Mesenchymal stem cell (in vitro differentiated cells and primary cell): Measurements from ENCODE around the gene NFE2L1.

Source experiments
- DNase-seq: peaks from one replicate; pipeline ENCODE4 v3.0.0-alpha.2; 2013
- H2AFZ ChIP-seq: one replicate; pipeline ENCODE4 v1.6.1; 2013; ENCODE audit warnings: low read depth, mild to moderate bottlenecking, control low read depth, inconsistent platforms, low read length, moderate library complexity
- H2AK5ac ChIP-seq: 2 replicates; pipeline ENCODE4 v1.6.1; 2013; ENCODE audit warnings: low read length, moderate library complexity, mild to moderate bottlenecking, inconsistent platforms; ENCODE audit not compliant: severe bottlenecking
- H2BK120ac ChIP-seq: one replicate; pipeline ENCODE4 v1.6.1; 2013; ENCODE audit warnings: low read depth, mild to moderate bottlenecking, inconsistent platforms, low read length, moderate library complexity
- H2BK12ac ChIP-seq, 2 experiments: one replicate each; pipeline ENCODE4 v1.6.1; 2013; ENCODE audit warnings: inconsistent platforms in 2 of 2, low read length in 2 of 2, mild to moderate bottlenecking in 2 of 2, moderate library complexity in 2 of 2, control low read depth in 1 of 2
- H2BK15ac ChIP-seq: one replicate; pipeline ENCODE4 v1.6.1; 2013; ENCODE audit warnings: mild to moderate bottlenecking, low read depth, inconsistent platforms; ENCODE audit not compliant: poor library complexity, severe bottlenecking
- H2BK5ac ChIP-seq: 2 replicates; pipeline ENCODE4 v1.6.1; 2013; ENCODE audit warnings: low read depth, mild to moderate bottlenecking, low read length, control low read depth, inconsistent platforms; ENCODE audit not compliant: poor library complexity, severe bottlenecking
- H3K14ac ChIP-seq, 2 experiments: one replicate each; pipeline ENCODE4 v1.6.1; 2013; ENCODE audit warnings: inconsistent platforms in 2 of 2, low read length in 2 of 2, control low read depth in 1 of 2, mild to moderate bottlenecking in 1 of 2, moderate library complexity in 1 of 2
- H3K18ac ChIP-seq, 2 experiments: one replicate each; pipeline ENCODE4 v1.6.1; 2013; ENCODE audit warnings: inconsistent platforms in 2 of 2, low read length in 2 of 2, control low read depth in 1 of 2, low read depth in 1 of 2, mild to moderate bottlenecking in 1 of 2
- H3K23ac ChIP-seq, 2 experiments: one replicate each; pipeline ENCODE4 v1.6.1; 2013; ENCODE audit warnings: inconsistent platforms in 2 of 2, low read length in 2 of 2, mild to moderate bottlenecking in 2 of 2, moderate library complexity in 2 of 2, control low read depth in 1 of 2
- H3K27ac ChIP-seq: 2 replicates; pipeline ENCODE4 v1.5.1; 2013; ENCODE audit warnings: mild to moderate bottlenecking, moderate library complexity, low read length, control low read depth, inconsistent platforms; ENCODE audit not compliant: poor library complexity, severe bottlenecking
- H3K27me3 ChIP-seq, 2 experiments: 2 replicates each; pipeline versions ENCODE4 v1.6.1 to v1.7.0; 2013; ENCODE audit warnings: low read length in 2 of 2, mild to moderate bottlenecking in 2 of 2, moderate library complexity in 2 of 2, control low read depth in 1 of 2, inconsistent platforms in 1 of 2; ENCODE audit not compliant: control insufficient read depth in 1 of 2, insufficient read depth in 1 of 2
- H3K36me3 ChIP-seq, 2 experiments: 2 replicates each; pipeline versions ENCODE4 v1.6.1 to v1.7.0; 2013; ENCODE audit warnings: low read length in 2 of 2, control low read depth in 1 of 2, inconsistent platforms in 1 of 2, low read depth in 1 of 2, mild to moderate bottlenecking in 1 of 2; ENCODE audit not compliant: insufficient read depth in 2 of 2, control insufficient read depth in 1 of 2
- H3K4ac ChIP-seq, 2 experiments: one replicate each; pipeline ENCODE4 v1.6.1; 2013; ENCODE audit warnings: inconsistent platforms in 2 of 2, low read length in 2 of 2, mild to moderate bottlenecking in 2 of 2, moderate library complexity in 2 of 2, control low read depth in 1 of 2, low read depth in 1 of 2
- H3K4me1 ChIP-seq: 2 replicates; pipeline ENCODE4 v1.6.1; 2013; ENCODE audit warnings: low read depth, low read length, control low read depth; ENCODE audit not compliant: control insufficient read depth, insufficient read depth
- H3K4me2 ChIP-seq: 2 replicates; pipeline ENCODE4 v1.6.1; 2013; ENCODE audit warnings: low read length, mild to moderate bottlenecking, inconsistent platforms; ENCODE audit not compliant: poor library complexity, severe bottlenecking
- H3K4me3 ChIP-seq, 2 experiments: 2 replicates each; pipeline versions ENCODE4 v1.5.1 to v1.7.0; 2013; ENCODE audit warnings: low read length in 2 of 2, mild to moderate bottlenecking in 2 of 2, control low read depth in 1 of 2, low read depth in 1 of 2; ENCODE audit not compliant: insufficient read depth in 1 of 2
- H3K79me1 ChIP-seq: replicated peaks from 2 replicates; pipeline ENCODE4 v1.6.1; 2013; ENCODE audit warnings: mild to moderate bottlenecking, control low read depth, low read length, inconsistent platforms; ENCODE audit not compliant: poor library complexity, severe bottlenecking
- H3K9ac ChIP-seq: 2 replicates; pipeline ENCODE4 v1.7.0; 2013; ENCODE audit warnings: mild to moderate bottlenecking, low read length, moderate library complexity
- H3K9me3 ChIP-seq: 2 replicates; pipeline ENCODE4 v1.7.0; 2013; ENCODE audit warnings: mild to moderate bottlenecking, low read length; ENCODE audit not compliant: control insufficient read depth
- H4K8ac ChIP-seq: one replicate; pipeline ENCODE4 v1.6.1; 2013; ENCODE audit warnings: inconsistent platforms, mild to moderate bottlenecking, low read length, moderate library complexity
- H4K91ac ChIP-seq: one replicate; pipeline ENCODE4 v1.6.1; 2013; ENCODE audit warnings: mild to moderate bottlenecking, low read length, inconsistent platforms
- WGBS: methylation state at CpG from one replicate; pipeline ENCODE4 v1.1.7; 2013; ENCODE audit warnings: mixed read lengths; 5-methylcytosine and 5-hydroxymethylcytosine counted together

NFE2L1 gene

GRCh38 chr17:48012654-48013053 is 35.5 kb upstream of the NFE2L1 start:
- H3K14ac ChIP-seq = no peak overlapping the region
- peak overlapping the region; percentile 6 to 61 for H3K18ac ChIP-seq
- WGBS = 71% methylated on average over 3 of the region's 5 CpGs
- peak overlapping the region in 1 of 2 experiments; percentile 37 for H2BK12ac ChIP-seq
- H3K4me1 ChIP-seq = peaks cover 7% of the 10 kb centered on the region
- peak overlapping the region in 1 of 2 experiments; percentile 35 for H3K23ac ChIP-seq
- no peak overlapping the region for H3K9ac ChIP-seq
- H3K9me3 ChIP-seq = no peaks in the 10 kb centered on the region
- H3K4ac ChIP-seq = peak overlapping the region in 1 of 2 experiments; percentile 15
- no peak overlapping the region for H3K4me3 ChIP-seq
- H3K27ac ChIP-seq = no peak overlapping the region
- H4K91ac ChIP-seq = no peak overlapping the region
- no peak overlapping the region for H2BK15ac ChIP-seq
- H3K27me3 ChIP-seq = peaks cover 8 to 29% of the 10 kb centered on the region in 2 experiments
- no peaks in the 10 kb centered on the region for H3K36me3 ChIP-seq
- H2AFZ ChIP-seq = peak overlapping the region; percentile 36
- H2BK120ac ChIP-seq = no peak overlapping the region
- no peak overlapping the region for H4K8ac ChIP-seq
- no peak for DNase-seq
- no peak overlapping the region for H2AK5ac ChIP-seq
- H2BK5ac ChIP-seq = no peak overlapping the region
- no peaks in the 10 kb centered on the region for H3K79me1 ChIP-seq
- peak overlapping the region; percentile 46 for H3K4me2 ChIP-seq

DNA sequence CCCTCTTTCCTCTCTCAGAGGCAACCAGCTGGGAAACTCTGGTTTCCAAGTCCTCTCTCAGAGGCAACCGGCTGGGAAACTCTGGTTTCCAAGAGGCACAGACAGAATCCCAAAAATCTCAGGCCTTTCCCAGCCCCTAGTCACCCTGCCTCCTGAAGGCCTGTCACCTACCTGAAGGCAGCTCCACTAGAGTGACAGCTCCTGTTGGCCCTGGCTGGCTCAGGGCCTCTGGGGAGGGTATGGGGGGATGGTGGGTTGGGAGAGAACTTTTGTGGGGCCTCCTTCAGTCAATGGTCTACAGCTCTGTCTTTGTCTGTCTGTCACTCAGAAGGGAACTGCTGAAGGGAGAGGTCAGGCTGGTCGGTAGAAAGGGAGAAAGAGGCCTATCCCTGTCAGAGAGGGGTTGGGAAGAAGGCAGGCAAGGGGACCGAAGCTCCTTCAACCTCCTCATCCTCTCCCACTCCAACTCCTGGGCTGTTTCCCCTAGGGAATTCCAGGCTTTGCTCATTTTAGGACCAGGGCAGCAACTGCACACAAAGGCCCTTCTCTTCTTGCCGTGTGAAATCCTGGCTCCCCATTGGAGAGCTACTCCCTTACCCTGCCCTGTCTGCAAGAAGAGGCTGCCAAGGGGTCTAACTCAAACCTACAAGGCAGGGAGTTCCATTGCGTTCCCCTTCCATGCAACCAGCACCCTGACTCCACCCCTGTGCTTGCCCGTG is 34.1 kb upstream of the NFE2L1 start:
- H3K14ac ChIP-seq = no peak overlapping the region
- H4K8ac ChIP-seq = peak overlapping the region; percentile 12
- H2BK15ac ChIP-seq = no peak overlapping the region
- H3K27ac ChIP-seq = no peak overlapping the region
- H3K79me1 ChIP-seq = no peaks in the 10 kb centered on the region
- WGBS = 85% methylated on average over 6 of the region's 6 CpGs
- no peaks in the 10 kb centered on the region for H3K36me3 ChIP-seq
- H2BK5ac ChIP-seq = no peak overlapping the region
- peaks cover 8 to 29% of the 10 kb centered on the region in 2 experiments for H3K27me3 ChIP-seq
- H2BK12ac ChIP-seq = peak overlapping the region; percentile 18 to 21
- peak overlapping the region in 1 of 2 experiments; percentile 42 for H3K18ac ChIP-seq
- H2AFZ ChIP-seq = no peak overlapping the region
- H3K4ac ChIP-seq = peak overlapping the region in 1 of 2 experiments; percentile 11
- no peak overlapping the region for H3K23ac ChIP-seq
- no peak overlapping the region for H4K91ac ChIP-seq
- peak overlapping the region; percentile 21 for H2BK120ac ChIP-seq
- H3K4me1 ChIP-seq = peaks cover 7% of the 10 kb centered on the region
- no peak overlapping the region for H3K9ac ChIP-seq
- H3K4me3 ChIP-seq = no peak overlapping the region
- DNase-seq = no peak
- no peak overlapping the region for H3K4me2 ChIP-seq
- H2AK5ac ChIP-seq = no peak overlapping the region
- H3K9me3 ChIP-seq = no peaks in the 10 kb centered on the region

GRCh38 chr17:48014595-48015111 is 33.5 kb upstream of the NFE2L1 start:
- Histone ChIP-seq H2BK120ac (no peak overlapping the region), H2BK12ac (peak overlapping the region in 1 of 2 experiments; percentile 72), H4K91ac (no peak overlapping the region), H3K4me2 (no peak overlapping the region), H3K4ac (peak overlapping the region in 1 of 2 experiments; percentile 86), H3K14ac (no peak overlapping the region), H3K18ac (peak overlapping the region in 1 of 2 experiments; percentile 64), H2BK5ac (no peak overlapping the region), H3K9me3 (no peaks in the 10 kb centered on the region), H3K4me3 (no peak overlapping the region), H3K23ac (no peak overlapping the region), H3K4me1 (peaks cover 7% of the 10 kb centered on the region), H2BK15ac (no peak overlapping the region), H3K9ac (no peak overlapping the region), H3K79me1 (no peaks in the 10 kb centered on the region), H3K36me3 (no peaks in the 10 kb centered on the region), H3K27me3 (peaks cover 8 to 32% of the 10 kb centered on the region in 2 experiments), H2AK5ac (no peak overlapping the region), H4K8ac (peak overlapping the region; percentile 35), H3K27ac (no peak overlapping the region), H2AFZ (no peak overlapping the region)
- DNase-seq = no peak
- WGBS = 83% methylated on average over 8 of the region's 8 CpGs

GRCh38 chr17:48016112-48016511 is 32.0 kb upstream of the NFE2L1 start:
- H3K27me3 ChIP-seq = peaks cover 8 to 34% of the 10 kb centered on the region in 2 experiments
- no peak overlapping the region for H3K14ac ChIP-seq
- no peak overlapping the region for H3K9ac ChIP-seq
- no peak overlapping the region for H2BK120ac ChIP-seq
- no peak overlapping the region for H3K4me3 ChIP-seq
- H3K4ac ChIP-seq = peak overlapping the region in 1 of 2 experiments; percentile 64
- H3K18ac ChIP-seq = no peak overlapping the region
- WGBS = 14% methylated on average over 2 of the region's 2 CpGs
- no peak overlapping the region for H4K8ac ChIP-seq
- no peak overlapping the region for H2BK15ac ChIP-seq
- H3K27ac ChIP-seq = no peak overlapping the region
- H2BK5ac ChIP-seq = no peak overlapping the region
- DNase-seq = peak; percentile 90
- no peak overlapping the region for H2BK12ac ChIP-seq
- no peak overlapping the region for H2AK5ac ChIP-seq
- H4K91ac ChIP-seq = no peak overlapping the region
- no peaks in the 10 kb centered on the region for H3K9me3 ChIP-seq
- H3K4me2 ChIP-seq = no peak overlapping the region
- no peaks in the 10 kb centered on the region for H3K79me1 ChIP-seq
- peaks cover 7% of the 10 kb centered on the region for H3K4me1 ChIP-seq
- H3K23ac ChIP-seq = no peak overlapping the region
- no peak overlapping the region for H2AFZ ChIP-seq
- no peaks in the 10 kb centered on the region for H3K36me3 ChIP-seq
